Nucleus accumbens (tissue), 56 donors: ENCODE results near the gene LCA5L.
"Not testable (repeated sequence)": the region's sequence is repeated elsewhere in the genome, so short reads cannot be mapped to it uniquely, and the experiment has no call there.

ENCODE experiments used
- DNase-seq, 56 donors: peaks; one replicate each; lab custom pipeline; 2025; lab: John Stamatoyannopoulos, UW

The LCA5L gene

GRCh38 chr21:39388811-39389155, 56.8 kb downstream of the LCA5L start:
- no peak for DNase-seq

GRCh38 chr21:39388038-39388810, 57.4 kb downstream of the LCA5L start:
- peak in 54 of 56 donors; percentile 20 to 93 (median 72) for DNase-seq

GRCh38 chr21:39387461-39388037, 58.0 kb downstream of the LCA5L start:
- DNase-seq, result peak; percentile 21 to 93 (median 84)

GRCh38 chr21:39386899-39387298, 58.7 kb downstream of the LCA5L start:
- no peak for DNase-seq

GRCh38 chr21:39386194-39386593, 59.4 kb downstream of the LCA5L start:
- peak in 27 of 56 donors; percentile 5 to 51 (median 26) for DNase-seq

GRCh38 chr21:39385299-39386145, 60.1 kb downstream of the LCA5L start:
- peak in 55 of 56 donors; percentile 14 to 85 (median 66) for DNase-seq

- no peak for DNase-seq
Measured at GRCh38 chr21:39384674-39385298, 60.8 kb downstream of the LCA5L start.

GRCh38 chr21:39382096-39382495, 63.5 kb downstream of the LCA5L start:
- DNase-seq, result not testable (repeated sequence)

GRCh38 chr21:39381009-39381408, 64.6 kb downstream of the LCA5L start:
- DNase-seq, result peak in 1 of 56 donors; percentile 2

- peak; percentile 29 to 95 (median 86) for DNase-seq
Measured at GRCh38 chr21:39379986-39380891, 65.3 kb downstream of the LCA5L start.

GRCh38 chr21:39377444-39378050, 68.0 kb downstream of the LCA5L start:
- DNase-seq, result no peak

- DNase-seq, result no peak
Measured at GRCh38 chr21:39375446-39375845, 70.1 kb downstream of the LCA5L start.

GRCh38 chr21:39374046-39374445, 71.5 kb downstream of the LCA5L start:
- no peak for DNase-seq

- peak in 13 of 56 donors; percentile 1 to 42 (median 8) for DNase-seq
Measured at GRCh38 chr21:39373634-39374033, 71.9 kb downstream of the LCA5L start.

- DNase-seq, result not testable (repeated sequence)
Measured at GRCh38 chr21:39369896-39370288, 75.7 kb downstream of the LCA5L start.

GRCh38 chr21:39367783-39368182, 77.8 kb downstream of the LCA5L start:
- no peak for DNase-seq

GRCh38 chr21:39366563-39366962, 79.0 kb downstream of the LCA5L start:
- DNase-seq, result no peak

- DNase-seq, result no peak
Measured at GRCh38 chr21:39364949-39365348, 80.6 kb downstream of the LCA5L start.
